Astrocyte of the spinal cord (primary cell): ENCODE measurements around the gene KIFAP3.

Experiments
- DNase-seq: peaks from one replicate; pipeline ENCODE4 v3.0.0; 2011; ENCODE audit warnings: low read depth, low spot score
- H3K4me3 ChIP-seq: 2 replicates; pipeline ENCODE4 v1.5.1; 2011; ENCODE audit warnings: low read depth, mild to moderate bottlenecking, low read length, moderate library complexity
- CTCF ChIP-seq: IDR thresholded peaks from 2 replicates; pipeline ENCODE4 v1.5.1; 2012; ENCODE audit warnings: low read depth, mild to moderate bottlenecking, low read length, inconsistent platforms
- in situ Hi-C: cut with HindIII; loops from 2 replicates; pipeline ENCODE4 v1.10.0; 2017; ENCODE audit warnings: low sequenced_read_pairs

Gene KIFAP3

GRCh38 chr1:170032531-170033280 is 41.8 kb downstream of the KIFAP3 start:
- TF ChIP-seq CTCF, result no peak
- H3K4me3 ChIP-seq, result no peak overlapping the region
- in situ Hi-C loops, result no loop called here
- peak; percentile 59 for DNase-seq

GRCh38 chr1:170030212-170030611 is 44.3 kb downstream of the KIFAP3 start:
- in situ Hi-C loops, result no loop called here
- no peak for TF ChIP-seq CTCF

GRCh38 chr1:170027760-170028159 is 46.7 kb downstream of the KIFAP3 start:
- no peak for DNase-seq
- no peak for TF ChIP-seq CTCF
- in situ Hi-C loops, result no loop called here
- H3K4me3 ChIP-seq, result no peak overlapping the region

More at GRCh38 chr1:170030212-170030611, 44.3 kb downstream of the KIFAP3 start:
- H3K4me3 ChIP-seq, result no peak overlapping the region
- no peak for DNase-seq

GRCh38 chr1:170020859-170021258 is 53.6 kb downstream of the KIFAP3 start:
- H3K4me3 ChIP-seq, result no peak overlapping the region
- in situ Hi-C loops, result no loop called here
- no peak for TF ChIP-seq CTCF
- DNase-seq, result no peak

- no peak for DNase-seq
- TF ChIP-seq CTCF, result no peak
- in situ Hi-C loops, result no loop called here
- H3K4me3 ChIP-seq, result no peak overlapping the region
Observed at GRCh38 chr1:170017478-170017877, 57.0 kb downstream of the KIFAP3 start.

- no peak overlapping the region for H3K4me3 ChIP-seq
- DNase-seq, result no peak
- no peak for TF ChIP-seq CTCF
- in situ Hi-C loops, result no loop called here
Observed at GRCh38 chr1:170012920-170013319, 61.6 kb downstream of the KIFAP3 start.
